ENCODE measurements around the gene CPXM2.

Gene CPXM2

GRCh38 chr10:123800289-123800688 lies 91.3 kb downstream of the CPXM2 start:
- H3K4me3 ChIP-seq (ENCODE audit: control insufficient read depth, low read depth, low read length) = no peak overlapping the region
- TF ChIP-seq CTCF (IDR thresholded peaks at IDR 0.05; ENCODE audit: control insufficient read depth, insufficient read depth, low read depth, low read length, missing control alignments) = no peak
- DNase-seq (ENCODE audit: low read depth) = no peak

DNA sequence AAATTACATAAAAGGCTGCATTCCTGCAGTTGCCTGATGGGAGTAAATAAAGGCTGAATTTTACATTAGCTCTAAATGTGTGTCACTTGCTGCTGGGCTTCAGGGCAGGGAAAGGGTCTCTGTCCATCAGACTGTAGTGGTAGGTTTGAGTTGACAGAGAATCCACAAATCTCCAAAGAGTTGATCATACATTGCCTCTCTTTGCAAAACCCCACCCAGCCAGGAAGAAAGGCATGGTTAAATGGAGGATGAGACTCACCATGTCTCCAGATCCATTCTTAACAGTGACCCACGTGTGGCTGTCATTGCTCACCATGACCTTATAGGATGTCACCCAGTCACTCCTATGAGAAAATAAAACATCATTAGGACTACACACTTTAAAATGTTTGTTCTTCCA lies 92.8 kb downstream of the CPXM2 start:
- no peak for TF ChIP-seq CTCF (IDR thresholded peaks at IDR 0.05; ENCODE audit: control insufficient read depth, insufficient read depth, low read depth, low read length, missing control alignments)
- no peak for DNase-seq (ENCODE audit: low read depth)
- H3K4me3 ChIP-seq (ENCODE audit: control insufficient read depth, low read depth, low read length) = no peak overlapping the region

DNA sequence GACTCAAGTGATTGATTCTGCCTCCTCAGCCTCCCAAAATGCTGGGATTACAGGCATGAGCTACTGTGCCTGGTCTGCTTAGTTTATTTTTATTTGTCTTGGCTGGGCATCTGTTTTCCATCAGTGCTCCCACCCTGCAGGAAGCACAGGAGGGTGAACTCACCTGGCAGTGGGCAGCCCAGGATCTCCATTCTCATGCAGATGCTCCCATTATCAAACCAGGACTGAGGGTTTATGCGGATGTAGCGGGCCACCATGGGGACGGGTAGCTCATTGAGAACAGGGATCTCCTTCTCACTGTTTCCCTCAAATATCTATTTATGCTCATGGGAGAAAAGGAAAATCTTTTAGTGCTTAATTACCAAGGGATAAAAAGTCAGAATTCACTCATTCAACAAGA lies 93.8 kb downstream of the CPXM2 start:
- no peak for DNase-seq (ENCODE audit: low read depth)
- no peak overlapping the region for H3K4me3 ChIP-seq (ENCODE audit: control insufficient read depth, low read depth, low read length)

DNA sequence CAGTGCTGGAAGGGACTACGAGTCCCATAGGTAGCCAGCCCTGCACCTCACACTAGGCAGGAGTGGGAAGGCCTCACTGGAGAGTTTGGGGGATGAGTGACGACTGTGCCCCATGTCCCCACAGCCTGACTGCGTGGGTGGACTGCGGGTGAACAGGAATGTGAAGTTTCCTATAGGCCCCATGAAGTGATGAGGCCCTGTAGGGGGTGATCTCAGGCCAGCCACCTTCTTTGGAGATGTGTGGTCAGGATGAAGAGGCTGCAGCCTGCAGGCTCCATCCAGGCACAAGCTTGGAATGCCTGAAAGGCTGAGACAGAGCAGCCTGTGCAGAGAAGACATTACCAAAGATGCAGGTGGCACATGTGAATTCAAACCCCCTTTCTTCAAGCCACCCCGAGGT lies 94.9 kb downstream of the CPXM2 start:
- H3K4me3 ChIP-seq (ENCODE audit: control insufficient read depth, low read depth, low read length) = no peak overlapping the region
- TF ChIP-seq CTCF (IDR thresholded peaks at IDR 0.05; ENCODE audit: control insufficient read depth, insufficient read depth, low read depth, low read length, missing control alignments) = no peak
- DNase-seq (ENCODE audit: low read depth) = no peak

More for the DNA sequence above, 93.8 kb downstream of the CPXM2 start:
- TF ChIP-seq CTCF (IDR thresholded peaks at IDR 0.05; ENCODE audit: control insufficient read depth, insufficient read depth, low read depth, low read length, missing control alignments) = no peak

- no peak overlapping the region for H3K4me3 ChIP-seq (ENCODE audit: control insufficient read depth, low read depth, low read length)
- no peak for DNase-seq (ENCODE audit: low read depth)
- no peak for TF ChIP-seq CTCF (IDR thresholded peaks at IDR 0.05; ENCODE audit: control insufficient read depth, insufficient read depth, low read depth, low read length, missing control alignments)
Measured at GRCh38 chr10:123795846-123796590, 95.6 kb downstream of the CPXM2 start.

GRCh38 chr10:123795196-123795780 lies 96.3 kb downstream of the CPXM2 start:
- TF ChIP-seq CTCF (IDR thresholded peaks at IDR 0.05; ENCODE audit: control insufficient read depth, insufficient read depth, low read depth, low read length, missing control alignments) = no peak
- H3K4me3 ChIP-seq (ENCODE audit: control insufficient read depth, low read depth, low read length) = no peak overlapping the region
- no peak for DNase-seq (ENCODE audit: low read depth)

Data from AG09309 (cell line).